Fibroblast of villous mesenchyme (primary cell): ENCODE data around the gene COBL. TPM values are rescaled to one million over a fixed set of nuclear protein-coding genes. Genes with fewer than 3 reads are reported as not detected.
A peak's percentile ranks its signal among the peaks of the same experiment; 100 is the strongest.

ENCODE experiments used
- DNase-seq: peaks from one replicate; pipeline ENCODE4 v3.0.0-alpha.2; 2010; ENCODE audit warnings: low read depth
- H3K4me3 ChIP-seq: 2 replicates; pipeline ENCODE4 v1.5.1; 2011; ENCODE audit warnings: low read depth, mild to moderate bottlenecking, low read length
- total RNA-seq: library from RNA; depleted of rRNA; stranded (reverse); fragments of >200 nt; gene quantifications from 2 replicates; pipeline ENCODE4 v1.2.3, GENCODE V29; 2012
- TF ChIP-seq, protein P1 (sequence below): IDR thresholded peaks from 2 replicates; pipeline ENCODE4 v1.5.1; 2012; ENCODE audit warnings: low read depth, mild to moderate bottlenecking, low read length; ENCODE audit not compliant: insufficient read depth

COBL gene
- total RNA-seq, 1 donor: not detected

DNA sequence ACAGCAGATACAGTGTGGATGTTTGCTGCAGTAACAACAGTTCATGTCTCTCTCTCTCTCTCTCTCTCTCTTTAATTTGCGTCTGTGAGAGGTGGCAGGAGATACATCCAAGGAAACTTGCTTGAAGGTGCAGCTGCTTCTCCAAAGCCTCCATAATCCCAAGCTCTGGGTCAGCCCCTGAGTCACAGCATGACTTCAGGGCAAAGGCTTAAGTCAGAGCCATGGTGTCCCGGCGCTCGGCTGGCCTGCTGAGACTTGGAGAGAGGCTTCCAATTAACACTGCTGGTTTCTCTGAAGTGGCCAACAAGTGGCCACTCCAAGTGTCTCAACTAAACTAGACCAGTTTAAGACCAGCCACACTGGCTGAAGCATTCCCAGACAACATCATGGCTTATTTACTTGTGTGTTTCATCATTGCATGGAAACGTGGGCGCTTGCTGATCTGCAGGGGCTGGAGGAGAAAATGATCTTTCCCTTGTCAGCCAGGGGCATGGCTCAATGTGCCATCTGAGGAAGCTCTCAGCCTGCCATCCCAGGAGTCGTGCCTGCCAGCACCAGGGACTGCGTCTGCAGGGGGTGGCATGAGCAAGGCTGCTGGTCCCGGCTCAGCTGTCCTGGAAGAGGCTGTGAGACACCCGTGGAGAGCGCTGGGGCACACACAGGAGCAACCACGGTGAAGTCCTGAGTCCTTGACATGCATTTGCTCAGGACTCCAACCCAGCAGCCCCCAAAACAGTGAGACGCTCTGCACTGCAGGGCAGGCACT, 254.2 kb downstream of the COBL start:
- DNase-seq: no peak
- H3K4me3 ChIP-seq: no peak overlapping the region
- TF ChIP-seq, protein P1, sequence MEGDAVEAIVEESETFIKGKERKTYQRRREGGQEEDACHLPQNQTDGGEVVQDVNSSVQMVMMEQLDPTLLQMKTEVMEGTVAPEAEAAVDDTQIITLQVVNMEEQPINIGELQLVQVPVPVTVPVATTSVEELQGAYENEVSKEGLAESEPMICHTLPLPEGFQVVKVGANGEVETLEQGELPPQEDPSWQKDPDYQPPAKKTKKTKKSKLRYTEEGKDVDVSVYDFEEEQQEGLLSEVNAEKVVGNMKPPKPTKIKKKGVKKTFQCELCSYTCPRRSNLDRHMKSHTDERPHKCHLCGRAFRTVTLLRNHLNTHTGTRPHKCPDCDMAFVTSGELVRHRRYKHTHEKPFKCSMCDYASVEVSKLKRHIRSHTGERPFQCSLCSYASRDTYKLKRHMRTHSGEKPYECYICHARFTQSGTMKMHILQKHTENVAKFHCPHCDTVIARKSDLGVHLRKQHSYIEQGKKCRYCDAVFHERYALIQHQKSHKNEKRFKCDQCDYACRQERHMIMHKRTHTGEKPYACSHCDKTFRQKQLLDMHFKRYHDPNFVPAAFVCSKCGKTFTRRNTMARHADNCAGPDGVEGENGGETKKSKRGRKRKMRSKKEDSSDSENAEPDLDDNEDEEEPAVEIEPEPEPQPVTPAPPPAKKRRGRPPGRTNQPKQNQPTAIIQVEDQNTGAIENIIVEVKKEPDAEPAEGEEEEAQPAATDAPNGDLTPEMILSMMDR: no peak

DNA sequence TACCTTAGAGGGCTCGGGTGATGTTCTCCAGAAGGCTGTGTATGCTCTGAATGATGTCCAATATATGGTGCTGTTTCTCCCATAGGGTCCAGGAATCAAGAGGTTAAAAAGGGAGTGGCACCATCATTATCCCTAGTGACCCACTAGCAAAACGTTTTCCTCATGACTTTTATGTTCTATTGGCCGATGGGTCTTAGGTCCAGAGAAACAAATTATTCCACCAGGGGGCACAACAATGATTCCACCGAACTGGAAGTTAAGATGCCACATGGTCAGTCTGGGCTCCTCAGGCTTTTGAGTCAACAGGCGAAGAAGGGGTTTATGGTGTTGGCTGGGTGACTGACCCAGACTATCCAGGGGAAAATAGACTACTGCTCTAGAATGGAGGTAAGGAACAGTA, 256.1 kb downstream of the COBL start:
- no peak for DNase-seq
- TF ChIP-seq, protein P1: peak; percentile 12
- H3K4me3 ChIP-seq: no peak overlapping the region

- TF ChIP-seq, protein P1: no peak
- no peak for DNase-seq
- H3K4me3 ChIP-seq: no peak overlapping the region
Observed at GRCh38 chr7:51059504-51060142, 257.0 kb downstream of the COBL start.

GRCh38 chr7:51058764-51059163, 257.8 kb downstream of the COBL start:
- TF ChIP-seq, protein P1: no peak
- H3K4me3 ChIP-seq: no peak overlapping the region
- no peak for DNase-seq

- TF ChIP-seq, protein P1: no peak
Observed at GRCh38 chr7:51055039-51055840, 261.4 kb downstream of the COBL start.

DNA sequence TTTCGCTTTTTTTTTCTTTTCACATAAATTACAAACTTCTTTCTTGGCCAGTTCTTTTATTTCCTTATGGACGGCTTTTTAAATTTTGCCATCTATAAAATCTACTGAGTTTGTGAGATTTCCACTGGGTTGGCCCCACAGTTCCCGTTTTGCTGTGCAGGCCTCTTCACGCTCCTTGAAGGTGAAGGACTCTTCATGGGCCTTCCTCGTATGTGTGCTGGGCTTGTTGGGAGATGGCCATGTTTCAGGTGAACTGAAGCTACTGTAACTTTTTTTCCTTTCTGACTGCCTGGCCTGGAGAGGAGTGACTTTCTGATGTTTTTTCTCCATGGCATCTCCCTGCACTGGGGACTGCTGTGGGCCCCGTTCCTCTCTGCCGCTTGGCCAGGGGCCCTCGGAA, 262.4 kb downstream of the COBL start:
- H3K4me3 ChIP-seq: no peak overlapping the region
- TF ChIP-seq, protein P1: no peak
- no peak for DNase-seq

More at GRCh38 chr7:51055039-51055840, 261.4 kb downstream of the COBL start:
- DNase-seq: no peak
- no peak overlapping the region for H3K4me3 ChIP-seq
